OCI-LY7 (cell line): Measurements from ENCODE around the gene LAIR2.

Source experiments
- EZH2phosphoT487 ChIP-seq: fragments of 200-600 bp; sonication (generic); IDR thresholded peaks from 2 replicates; pipeline ENCODE4 v1.6.1; 2018; ENCODE audit warnings: low read depth, borderline replicate concordance, mild to moderate bottlenecking, mixed run types, antibody characterized with exemption, low read length, moderate library complexity, mixed read lengths
- TF ChIP-seq, protein P1 (sequence below): fragments of 200-600 bp; sonication (generic); conservative IDR thresholded peaks from 2 replicates; pipeline ENCODE4 v1.5.1; 2014; ENCODE audit warnings: mild to moderate bottlenecking, antibody characterized with exemption, low read length, moderate library complexity, mixed read lengths

DNA sequence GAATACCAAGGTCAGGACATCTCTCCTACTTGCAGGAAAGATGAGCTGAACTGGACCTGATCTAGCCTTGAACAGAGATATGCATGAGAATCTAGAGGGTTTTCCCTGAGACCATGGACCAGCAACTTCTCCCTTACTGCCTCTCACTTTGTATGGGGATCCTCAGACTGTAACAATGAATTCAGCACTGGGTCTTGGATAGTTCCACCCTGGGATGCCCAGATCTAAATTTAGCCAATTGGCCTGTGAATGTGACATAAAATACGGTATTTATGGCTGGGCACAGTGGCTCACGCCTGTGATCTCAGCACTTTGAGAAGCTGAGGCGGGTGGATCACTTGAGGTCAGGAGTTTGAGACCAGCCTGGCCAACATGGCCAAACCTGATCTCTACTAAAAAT lies 55.7 kb downstream of the LAIR2 start:
- TF ChIP-seq, protein P1, sequence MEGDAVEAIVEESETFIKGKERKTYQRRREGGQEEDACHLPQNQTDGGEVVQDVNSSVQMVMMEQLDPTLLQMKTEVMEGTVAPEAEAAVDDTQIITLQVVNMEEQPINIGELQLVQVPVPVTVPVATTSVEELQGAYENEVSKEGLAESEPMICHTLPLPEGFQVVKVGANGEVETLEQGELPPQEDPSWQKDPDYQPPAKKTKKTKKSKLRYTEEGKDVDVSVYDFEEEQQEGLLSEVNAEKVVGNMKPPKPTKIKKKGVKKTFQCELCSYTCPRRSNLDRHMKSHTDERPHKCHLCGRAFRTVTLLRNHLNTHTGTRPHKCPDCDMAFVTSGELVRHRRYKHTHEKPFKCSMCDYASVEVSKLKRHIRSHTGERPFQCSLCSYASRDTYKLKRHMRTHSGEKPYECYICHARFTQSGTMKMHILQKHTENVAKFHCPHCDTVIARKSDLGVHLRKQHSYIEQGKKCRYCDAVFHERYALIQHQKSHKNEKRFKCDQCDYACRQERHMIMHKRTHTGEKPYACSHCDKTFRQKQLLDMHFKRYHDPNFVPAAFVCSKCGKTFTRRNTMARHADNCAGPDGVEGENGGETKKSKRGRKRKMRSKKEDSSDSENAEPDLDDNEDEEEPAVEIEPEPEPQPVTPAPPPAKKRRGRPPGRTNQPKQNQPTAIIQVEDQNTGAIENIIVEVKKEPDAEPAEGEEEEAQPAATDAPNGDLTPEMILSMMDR = no peak
- no peak for TF ChIP-seq EZH2phosphoT487
